Endodermal cell (in vitro differentiated cells): Measurements from ENCODE around the gene SLCO2A1. TPM values are rescaled to one million over a fixed set of nuclear protein-coding genes. Genes with fewer than 3 reads are reported as not detected.

Experiments
- DNase-seq: peaks from one replicate; pipeline ENCODE4 v3.0.0-alpha.2; 2017
- H3K27ac ChIP-seq: 2 replicates; pipeline ENCODE4 v1.5.1; 2013; ENCODE audit warnings: mild to moderate bottlenecking, low read depth, low read length, moderate library complexity
- H3K27me3 ChIP-seq: 2 replicates; pipeline ENCODE4 v1.6.1; 2013; ENCODE audit warnings: mild to moderate bottlenecking, low read length, moderate library complexity; ENCODE audit not compliant: insufficient read depth, control insufficient read depth, poor library complexity, severe bottlenecking
- H3K36me3 ChIP-seq: 2 replicates; pipeline ENCODE4 v1.7.0; 2013; ENCODE audit warnings: mild to moderate bottlenecking, low read length, moderate library complexity; ENCODE audit not compliant: control insufficient read depth, insufficient read depth
- H3K4me1 ChIP-seq: one replicate; pipeline ENCODE4 v1.7.0; 2013; ENCODE audit warnings: low read length; ENCODE audit not compliant: control insufficient read depth, insufficient read depth
- H3K4me3 ChIP-seq: 2 replicates; pipeline ENCODE4 v1.5.1; 2013; ENCODE audit warnings: mild to moderate bottlenecking, low read length, moderate library complexity
- H3K9ac ChIP-seq: 2 replicates; pipeline ENCODE4 v1.6.1; 2013; ENCODE audit warnings: mild to moderate bottlenecking, low read length, moderate library complexity; ENCODE audit not compliant: poor library complexity, severe bottlenecking; ENCODE audit errors: extremely low read depth
- H3K9me3 ChIP-seq: 2 replicates; pipeline ENCODE4 v1.6.1; 2013; ENCODE audit warnings: mild to moderate bottlenecking, low read length, moderate library complexity; ENCODE audit not compliant: control insufficient read depth
- H3K27ac Mint-ChIP-seq: 2 replicates; pipeline ENCODE4 v1.8.0; 2020; ENCODE audit warnings: mixed read lengths
- H3K27me3 Mint-ChIP-seq: 2 replicates; pipeline ENCODE4 v1.8.0; 2021; ENCODE audit warnings: mild to moderate bottlenecking, mixed read lengths; ENCODE audit not compliant: insufficient read depth
- H3K36me3 Mint-ChIP-seq: 2 replicates; pipeline ENCODE4 v1.8.0; 2020; ENCODE audit warnings: low read depth, mixed read lengths
- H3K4me1 Mint-ChIP-seq: 2 replicates; pipeline ENCODE4 v1.8.0; 2020; ENCODE audit warnings: mixed read lengths
- H3K4me3 Mint-ChIP-seq: 2 replicates; pipeline ENCODE4 v1.8.0; 2020; ENCODE audit warnings: mild to moderate bottlenecking, moderate library complexity, mixed read lengths
- H3K9me3 Mint-ChIP-seq: 2 replicates; pipeline ENCODE4 v1.8.0; 2020; ENCODE audit warnings: mild to moderate bottlenecking, mixed read lengths
- WGBS, 2 experiments: methylation state at CpG; one replicate each; pipeline versions ENCODE4 v1.1.5 to v1.1.7; 2013; ENCODE audit warnings: missing lambda C conversion rate in 2 of 2, mixed read lengths in 1 of 2; ENCODE audit not compliant: insufficient coverage in 1 of 2, insufficient read length in 1 of 2; 5-methylcytosine and 5-hydroxymethylcytosine counted together
- total RNA-seq, 2 donors: library from RNA; stranded (reverse); fragmentation: NEBNext Ultra II Directional in 1 of 2; extraction: Animal tissue kit (Norgen Biotek cat#: 25700) in 1 of 2; gene quantifications; 2 replicates in 1 of 2; 3 replicates in 1 of 2; pipeline ENCODE4 v1.2.1, GENCODE V29; 2021
- TF ChIP-seq, protein P1 (sequence below): fragments of 200-600 bp; sonication (generic); conservative IDR thresholded peaks from 2 replicates; pipeline ENCODE4 v1.5.0; 2021; ENCODE audit warnings: antibody characterized with exemption, mild to moderate bottlenecking

SLCO2A1 gene
- total RNA-seq, 2 donors from 2014 or later = 126 to 134 TPM

DNA sequence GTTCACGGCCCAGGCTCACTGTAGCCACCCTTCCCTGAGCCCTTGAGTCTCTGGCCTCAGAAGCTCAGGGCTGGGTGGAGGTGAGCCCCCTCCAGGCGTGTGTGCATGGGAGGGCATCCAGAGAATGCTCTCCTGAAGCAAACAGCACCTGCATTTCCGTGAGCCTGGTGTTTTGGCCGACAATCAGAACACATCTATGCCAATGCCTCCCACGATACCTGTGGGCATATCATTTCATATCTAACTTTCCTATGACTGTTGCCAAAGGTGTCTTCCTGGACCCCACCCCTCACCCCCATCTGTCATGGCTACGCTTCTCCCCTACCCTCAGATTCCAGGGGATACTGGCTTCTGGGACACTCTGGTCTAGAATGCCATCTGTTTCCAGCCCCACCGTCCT, 80.7 kb downstream of the SLCO2A1 start:
- WGBS, 2 experiments = 88 to 100% methylated on average over 2 to 7 of the region's 7 CpGs
- no peak overlapping the region for H3K4me3 Mint-ChIP-seq

DNA sequence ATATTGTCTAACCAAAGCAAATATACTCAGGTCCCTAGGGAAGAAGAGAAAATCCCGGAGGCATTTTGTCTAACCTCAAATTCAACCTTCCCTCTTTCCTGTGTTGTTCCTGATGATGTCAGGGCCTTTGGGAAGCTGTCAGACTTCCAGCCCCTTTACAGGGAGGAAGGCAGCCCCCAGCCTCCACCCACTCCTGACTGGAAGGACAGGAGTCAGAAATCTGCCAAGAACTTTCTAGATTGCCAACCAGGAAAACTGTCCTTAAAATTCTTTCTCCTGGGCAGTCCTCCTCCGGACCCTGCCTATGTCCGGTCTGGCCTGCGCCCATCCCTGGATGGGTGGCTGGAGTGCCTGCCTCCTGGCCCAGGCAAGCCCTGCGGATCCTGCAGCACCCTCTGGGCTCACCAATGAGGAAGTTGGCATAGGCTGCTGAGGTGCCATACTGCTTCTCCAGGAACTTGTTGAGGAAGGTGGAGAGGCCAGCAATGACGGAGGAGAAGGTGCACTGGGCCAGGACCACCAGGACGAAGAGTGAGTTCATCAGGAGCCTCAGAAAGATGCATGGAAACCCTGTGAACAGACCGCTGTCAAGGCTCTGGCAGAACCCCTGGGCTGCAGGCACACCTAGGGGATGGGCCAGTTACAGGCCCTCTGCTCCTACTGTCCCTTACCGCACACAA, 81.5 kb downstream of the SLCO2A1 start:
- Mint-ChIP-seq H3K4me3 (no peak overlapping the region), H3K36me3 (peaks cover 77% of the 10 kb centered on the region), H3K27me3 (peaks cover 7% of the 10 kb centered on the region), H3K4me1 (no peaks in the 10 kb centered on the region), H3K9me3 (no peaks in the 10 kb centered on the region), H3K27ac (no peak overlapping the region)
- Histone ChIP-seq H3K4me3 (no peak overlapping the region), H3K9ac (no peak overlapping the region), H3K9me3 (no peaks in the 10 kb centered on the region), H3K36me3 (peaks cover 46% of the 10 kb centered on the region), H3K4me1 (no peaks in the 10 kb centered on the region), H3K27me3 (no peaks in the 10 kb centered on the region), H3K27ac (no peak overlapping the region)
- TF ChIP-seq, protein P1, sequence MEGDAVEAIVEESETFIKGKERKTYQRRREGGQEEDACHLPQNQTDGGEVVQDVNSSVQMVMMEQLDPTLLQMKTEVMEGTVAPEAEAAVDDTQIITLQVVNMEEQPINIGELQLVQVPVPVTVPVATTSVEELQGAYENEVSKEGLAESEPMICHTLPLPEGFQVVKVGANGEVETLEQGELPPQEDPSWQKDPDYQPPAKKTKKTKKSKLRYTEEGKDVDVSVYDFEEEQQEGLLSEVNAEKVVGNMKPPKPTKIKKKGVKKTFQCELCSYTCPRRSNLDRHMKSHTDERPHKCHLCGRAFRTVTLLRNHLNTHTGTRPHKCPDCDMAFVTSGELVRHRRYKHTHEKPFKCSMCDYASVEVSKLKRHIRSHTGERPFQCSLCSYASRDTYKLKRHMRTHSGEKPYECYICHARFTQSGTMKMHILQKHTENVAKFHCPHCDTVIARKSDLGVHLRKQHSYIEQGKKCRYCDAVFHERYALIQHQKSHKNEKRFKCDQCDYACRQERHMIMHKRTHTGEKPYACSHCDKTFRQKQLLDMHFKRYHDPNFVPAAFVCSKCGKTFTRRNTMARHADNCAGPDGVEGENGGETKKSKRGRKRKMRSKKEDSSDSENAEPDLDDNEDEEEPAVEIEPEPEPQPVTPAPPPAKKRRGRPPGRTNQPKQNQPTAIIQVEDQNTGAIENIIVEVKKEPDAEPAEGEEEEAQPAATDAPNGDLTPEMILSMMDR = no peak
- WGBS, 2 experiments = 82 to 98% methylated on average over 6 to 9 of the region's 9 CpGs
- no peak for DNase-seq

More for the DNA sequence above, 80.7 kb downstream of the SLCO2A1 start:
- H3K9me3 Mint-ChIP-seq = no peaks in the 10 kb centered on the region
- H3K4me1 Mint-ChIP-seq = no peaks in the 10 kb centered on the region
- TF ChIP-seq, protein P1 = no peak
- H3K27ac Mint-ChIP-seq = no peak overlapping the region
- Histone ChIP-seq H3K9ac (no peak overlapping the region), H3K9me3 (no peaks in the 10 kb centered on the region), H3K27ac (no peak overlapping the region), H3K27me3 (no peaks in the 10 kb centered on the region), H3K36me3 (peaks cover 45% of the 10 kb centered on the region), H3K4me1 (no peaks in the 10 kb centered on the region), H3K4me3 (no peak overlapping the region)
- H3K36me3 Mint-ChIP-seq = peaks cover 78% of the 10 kb centered on the region
- H3K27me3 Mint-ChIP-seq = peaks cover 7% of the 10 kb centered on the region
- DNase-seq = no peak

DNA sequence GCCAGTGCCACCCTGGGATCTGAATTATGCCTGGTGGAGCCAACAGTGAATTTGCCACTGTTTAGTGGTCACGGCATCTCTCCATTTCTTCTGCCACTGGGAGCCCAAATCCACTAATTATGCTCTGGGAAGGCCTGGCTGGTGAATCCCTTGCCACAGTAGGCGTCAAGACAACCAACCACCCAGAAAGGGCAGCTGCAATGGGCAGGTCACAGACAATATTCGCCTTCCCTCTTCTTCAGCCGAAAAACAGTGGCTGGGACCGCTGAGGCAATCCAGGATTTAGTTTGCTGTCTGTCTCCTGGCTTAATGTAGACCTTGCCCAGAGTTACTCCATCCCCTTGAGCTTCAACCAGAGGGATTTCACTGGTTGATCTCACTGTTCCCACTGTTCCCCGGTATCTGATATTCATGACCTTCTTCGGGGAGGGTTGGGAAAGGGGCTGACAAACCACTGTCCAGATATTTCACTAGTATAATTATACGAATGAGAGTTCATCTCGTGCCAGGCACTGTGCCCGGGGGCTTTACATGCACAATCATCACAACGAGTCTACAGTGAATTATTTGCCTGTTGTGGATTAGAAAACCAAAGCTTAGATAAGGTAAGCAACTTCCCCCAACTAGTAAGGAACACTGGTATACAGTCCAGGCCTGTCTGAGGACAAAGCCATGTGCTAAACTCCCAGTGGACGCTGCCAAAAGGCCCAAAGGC, 84.2 kb downstream of the SLCO2A1 start:
- Mint-ChIP-seq H3K27me3 (peaks cover 2% of the 10 kb centered on the region), H3K27ac (no peak overlapping the region), H3K36me3 (peaks cover 70% of the 10 kb centered on the region), H3K9me3 (no peaks in the 10 kb centered on the region), H3K4me3 (no peak overlapping the region), H3K4me1 (no peaks in the 10 kb centered on the region)
- no peak overlapping the region for H3K9ac ChIP-seq
- H3K36me3 ChIP-seq = peaks cover 54% of the 10 kb centered on the region
- H3K27ac ChIP-seq = no peak overlapping the region
- no peaks in the 10 kb centered on the region for H3K4me1 ChIP-seq
- no peak for DNase-seq
- TF ChIP-seq, protein P1 = no peak
- WGBS, 2 experiments = 92 to 93% methylated on average over 9 to 12 of the region's 12 CpGs
- H3K27me3 ChIP-seq = no peaks in the 10 kb centered on the region
- H3K9me3 ChIP-seq = no peaks in the 10 kb centered on the region
- no peak overlapping the region for H3K4me3 ChIP-seq
